ENCODE results near the gene KRT17.
"Not testable (repeated sequence)": the region's sequence is repeated elsewhere in the genome, so short reads cannot be mapped to it uniquely, and the experiment has no call there.

KRT17 gene

DNA sequence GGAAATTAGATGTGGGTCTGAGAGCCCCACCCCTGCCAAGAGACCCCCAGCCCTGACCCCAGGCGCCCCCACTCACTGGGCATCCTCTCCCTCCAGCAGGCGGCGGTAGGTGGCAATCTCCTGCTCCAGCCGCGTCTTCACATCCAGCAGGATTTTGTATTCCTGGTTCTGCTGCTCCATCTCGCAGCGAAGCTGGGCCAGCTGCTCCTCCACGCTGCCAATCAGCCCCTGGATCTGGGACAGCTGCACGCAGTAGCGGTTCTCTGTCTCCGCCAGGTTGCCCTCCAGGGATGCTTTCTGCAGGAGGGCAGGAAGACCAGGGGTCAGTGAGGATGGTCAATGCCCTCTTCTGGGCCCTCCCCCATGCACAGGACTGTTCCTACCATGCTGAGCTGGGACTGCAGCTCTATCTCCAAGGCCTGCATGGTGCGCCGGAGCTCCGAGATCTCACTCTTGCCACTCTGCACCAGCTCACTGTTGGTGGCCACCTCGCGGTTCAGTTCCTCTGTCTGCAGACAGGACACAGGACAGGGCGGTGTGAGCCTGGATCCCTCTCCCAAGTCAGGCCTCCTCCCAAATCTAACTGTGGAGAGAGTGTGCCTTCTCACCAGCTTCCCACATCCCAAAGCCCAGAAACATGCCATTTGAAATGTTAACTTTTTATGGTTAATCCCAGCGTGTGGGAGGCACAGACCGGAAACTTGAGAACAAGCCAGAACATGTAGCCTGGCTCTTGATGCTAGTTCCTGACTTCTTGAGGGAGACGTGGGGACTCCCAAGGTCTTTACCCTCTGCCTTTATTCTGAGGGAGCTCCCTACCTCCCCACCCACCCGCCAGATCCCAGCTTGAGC lies 3.6 kb downstream of the KRT17 start:
- Mint-ChIP-seq H3K27ac (no peak overlapping the region), H3K36me3 (ENCODE audit: low read depth) (no peaks in the 10 kb centered on the region), H3K4me1 (ENCODE audit: low read depth) (no peaks in the 10 kb centered on the region), H3K4me3 (no peak overlapping the region), H3K9me3 (no peaks in the 10 kb centered on the region), H3K27me3 (ENCODE audit: low read depth) (no peaks in the 10 kb centered on the region)

DNA sequence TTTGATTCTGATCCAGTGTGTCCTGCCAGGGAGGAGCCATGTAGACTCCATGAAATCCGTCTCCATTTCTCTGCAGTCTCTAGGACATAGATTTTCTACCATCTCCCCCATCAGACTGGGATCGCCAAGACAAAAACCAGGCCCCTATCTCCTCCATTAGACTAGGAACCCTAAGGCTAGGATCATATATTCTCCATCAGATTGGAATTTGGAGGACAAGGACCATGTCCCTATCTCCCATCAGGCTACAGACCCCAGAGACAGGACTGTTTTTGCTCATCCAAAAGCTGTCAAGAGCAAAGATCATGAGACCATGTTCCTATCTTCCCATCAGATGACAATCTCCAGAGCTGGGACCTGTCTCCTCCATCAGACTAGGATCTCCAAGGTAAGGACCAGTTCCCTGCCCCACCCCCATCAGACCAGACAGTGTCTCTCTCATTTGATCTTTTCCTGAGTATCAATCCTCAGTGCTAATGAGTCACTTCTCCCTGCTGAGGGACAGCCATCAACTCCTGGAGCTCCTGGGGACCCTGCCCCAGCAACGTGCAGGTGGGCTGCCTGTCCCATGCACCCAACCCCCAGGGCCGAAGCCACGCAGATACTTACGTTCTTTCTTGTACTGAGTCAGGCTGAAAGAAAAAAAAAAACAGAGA lies 4.3 kb downstream of the KRT17 start:
- not testable (repeated sequence) for H3K36me3 Mint-ChIP-seq (ENCODE audit: low read depth); H3K4me1 Mint-ChIP-seq (ENCODE audit: low read depth); H3K27me3 Mint-ChIP-seq (ENCODE audit: low read depth)

DNA sequence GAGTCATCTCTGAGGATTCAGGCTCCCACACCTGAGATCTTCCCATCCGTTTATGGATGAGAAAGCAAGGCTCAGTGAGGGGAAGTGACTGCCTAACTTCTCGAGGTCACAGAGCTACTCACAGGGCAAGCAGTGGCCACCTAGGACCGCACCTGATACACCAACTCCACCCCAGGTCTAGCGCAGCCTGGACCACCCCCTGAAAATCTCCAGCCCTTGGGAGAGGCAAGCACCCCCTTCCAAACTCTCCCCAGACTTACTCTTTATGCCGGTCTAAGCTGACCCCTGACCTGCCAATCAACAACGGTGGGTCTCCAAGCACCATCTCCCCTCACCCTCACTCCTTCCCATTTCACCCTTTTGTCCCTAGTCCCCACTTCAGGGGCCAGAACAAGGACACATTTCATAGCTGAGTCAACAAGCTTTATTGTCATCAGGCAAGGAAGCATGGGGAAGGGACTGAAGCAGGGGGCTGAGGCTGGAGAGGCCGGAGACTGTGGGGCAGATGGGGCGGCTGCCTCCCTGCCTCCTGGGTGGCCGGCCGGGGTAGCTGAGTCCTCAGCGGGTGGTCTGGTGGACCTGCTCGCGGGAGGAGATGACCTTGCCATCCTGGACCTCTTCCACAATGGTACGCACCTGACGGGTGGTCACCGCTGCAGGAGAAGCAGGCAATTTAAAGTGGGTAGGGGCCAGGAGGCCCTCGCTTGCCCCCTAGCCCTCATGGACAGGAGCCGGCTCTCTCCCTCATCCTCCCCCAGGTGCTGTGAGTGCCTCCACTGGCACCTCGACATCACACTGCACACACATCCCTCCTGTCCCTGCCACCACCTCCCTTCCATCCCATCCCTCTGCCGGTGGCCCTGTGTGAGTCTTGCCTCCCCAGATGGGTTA lies 5.1 kb downstream of the KRT17 start:
- Mint-ChIP-seq H3K4me3 (no peak overlapping the region), H3K27me3 (ENCODE audit: low read depth) (no peaks in the 10 kb centered on the region), H3K27ac (no peak overlapping the region), H3K36me3 (ENCODE audit: low read depth) (no peaks in the 10 kb centered on the region), H3K4me1 (ENCODE audit: low read depth) (no peaks in the 10 kb centered on the region), H3K9me3 (no peaks in the 10 kb centered on the region)

More for the DNA sequence above, 4.3 kb downstream of the KRT17 start:
- not testable (repeated sequence) for H3K9me3 Mint-ChIP-seq, H3K27ac Mint-ChIP-seq, H3K4me3 Mint-ChIP-seq

DNA sequence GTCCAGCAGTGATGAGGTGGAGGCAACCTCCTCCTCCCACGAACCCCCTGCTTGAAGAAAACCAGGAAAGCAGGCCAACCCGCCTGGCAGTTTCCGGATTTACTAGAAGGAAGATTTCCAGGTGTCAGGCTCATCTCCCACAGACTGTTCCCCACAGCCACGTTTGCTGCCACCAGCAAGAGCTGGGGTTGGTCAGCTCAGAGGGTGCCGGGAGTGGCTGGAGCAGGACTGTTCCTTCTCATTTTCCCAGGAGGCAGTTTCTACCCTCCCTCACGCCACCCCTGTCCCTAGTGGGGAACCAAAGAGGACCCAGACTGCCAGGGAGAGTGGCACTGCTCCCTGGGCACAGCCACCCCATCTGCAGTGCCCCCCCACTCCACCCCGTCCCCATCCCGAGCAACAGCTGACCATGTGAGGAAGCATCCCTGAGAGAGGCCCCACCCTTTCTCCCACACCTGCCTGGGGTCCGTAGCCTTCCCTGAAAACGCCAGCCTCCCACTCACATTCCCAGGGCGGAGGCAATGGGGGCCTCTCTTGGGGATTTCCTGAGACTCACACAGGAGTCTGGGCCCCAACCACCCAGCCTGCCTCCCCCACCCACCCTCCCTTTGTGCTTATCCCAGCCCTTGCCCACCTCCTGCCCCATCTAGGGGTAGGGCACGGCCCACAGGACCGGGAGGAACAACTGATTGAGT lies 5.9 kb downstream of the KRT17 start:
- H3K4me3 Mint-ChIP-seq: no peak overlapping the region
- H3K4me1 Mint-ChIP-seq (ENCODE audit: low read depth): no peaks in the 10 kb centered on the region
- H3K27me3 Mint-ChIP-seq (ENCODE audit: low read depth): no peaks in the 10 kb centered on the region
- H3K27ac Mint-ChIP-seq: no peak overlapping the region
- H3K9me3 Mint-ChIP-seq: no peaks in the 10 kb centered on the region
- H3K36me3 Mint-ChIP-seq (ENCODE audit: low read depth): no peaks in the 10 kb centered on the region

DNA sequence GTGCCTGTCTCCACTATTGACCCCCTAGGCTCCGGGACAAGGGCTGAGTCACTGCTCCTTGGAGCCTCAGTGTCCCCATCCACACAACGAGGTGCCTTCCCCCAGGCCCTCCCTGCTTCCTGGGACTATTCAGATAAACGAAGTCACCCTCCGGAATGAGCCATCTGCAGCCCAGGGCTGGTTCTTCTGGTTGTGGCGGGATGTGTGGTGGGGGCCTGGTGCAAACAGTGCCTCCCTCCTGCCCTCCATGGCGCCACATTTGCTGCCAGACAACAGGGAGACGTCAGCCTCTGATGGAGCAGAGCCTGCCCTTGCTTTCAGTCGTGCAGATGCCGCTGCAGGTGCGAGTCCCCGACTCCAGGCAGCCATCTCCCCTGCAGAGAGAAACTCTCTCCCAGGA lies 6.7 kb downstream of the KRT17 start:
- no peak overlapping the region for H3K27ac Mint-ChIP-seq
- no peaks in the 10 kb centered on the region for H3K27me3 Mint-ChIP-seq (ENCODE audit: low read depth)
- no peaks in the 10 kb centered on the region for H3K4me1 Mint-ChIP-seq (ENCODE audit: low read depth)
- no peak overlapping the region for H3K4me3 Mint-ChIP-seq
- no peaks in the 10 kb centered on the region for H3K9me3 Mint-ChIP-seq
- no peaks in the 10 kb centered on the region for H3K36me3 Mint-ChIP-seq (ENCODE audit: low read depth)

DNA sequence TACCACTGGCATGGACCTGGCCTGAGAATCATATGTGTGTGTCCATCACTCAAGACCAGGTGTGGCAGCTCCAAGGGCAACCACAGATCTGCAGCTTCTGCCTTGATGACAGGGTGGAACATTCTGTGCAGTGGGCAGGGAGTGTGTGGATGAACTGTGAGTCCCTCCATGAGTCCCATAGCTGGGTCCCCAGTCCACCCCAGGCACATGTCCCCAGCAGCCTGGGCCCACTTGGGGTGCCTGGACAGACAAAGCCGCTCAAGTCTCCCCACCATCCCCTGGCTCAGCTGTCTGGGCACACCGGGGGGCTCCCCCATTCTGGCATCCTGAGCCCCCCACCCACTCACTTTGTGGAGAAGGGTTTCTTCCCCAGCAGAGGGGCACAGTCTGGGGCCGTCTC lies 7.2 kb downstream of the KRT17 start:
- Mint-ChIP-seq H3K27ac (no peak overlapping the region), H3K4me3 (no peak overlapping the region), H3K4me1 (ENCODE audit: low read depth) (no peaks in the 10 kb centered on the region), H3K36me3 (ENCODE audit: low read depth) (no peaks in the 10 kb centered on the region), H3K9me3 (no peaks in the 10 kb centered on the region), H3K27me3 (ENCODE audit: low read depth) (no peaks in the 10 kb centered on the region)

DNA sequence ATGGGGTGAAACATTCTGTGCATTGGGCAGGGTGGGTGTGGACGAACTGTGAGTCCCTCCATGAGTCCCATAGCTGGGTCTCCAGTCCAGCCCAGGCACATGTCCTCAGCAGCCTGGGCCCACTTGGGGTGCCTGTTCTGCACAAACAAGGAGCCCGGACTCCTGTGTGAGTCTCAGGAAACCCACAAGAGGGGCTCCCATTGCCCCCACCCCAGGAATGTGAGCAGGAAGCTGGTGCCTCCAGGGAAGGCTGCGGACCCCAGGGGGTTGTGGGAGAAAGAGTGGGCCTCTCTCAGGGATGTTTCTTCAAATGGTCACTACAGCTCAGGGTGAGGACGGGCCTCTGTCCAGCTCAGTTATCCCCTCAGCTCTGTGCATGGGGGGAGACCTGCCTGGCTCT lies 7.9 kb downstream of the KRT17 start:
- not testable (repeated sequence) for H3K27me3 Mint-ChIP-seq (ENCODE audit: low read depth); H3K36me3 Mint-ChIP-seq (ENCODE audit: low read depth); H3K4me1 Mint-ChIP-seq (ENCODE audit: low read depth); H3K9me3 Mint-ChIP-seq; H3K4me3 Mint-ChIP-seq; H3K27ac Mint-ChIP-seq

DNA sequence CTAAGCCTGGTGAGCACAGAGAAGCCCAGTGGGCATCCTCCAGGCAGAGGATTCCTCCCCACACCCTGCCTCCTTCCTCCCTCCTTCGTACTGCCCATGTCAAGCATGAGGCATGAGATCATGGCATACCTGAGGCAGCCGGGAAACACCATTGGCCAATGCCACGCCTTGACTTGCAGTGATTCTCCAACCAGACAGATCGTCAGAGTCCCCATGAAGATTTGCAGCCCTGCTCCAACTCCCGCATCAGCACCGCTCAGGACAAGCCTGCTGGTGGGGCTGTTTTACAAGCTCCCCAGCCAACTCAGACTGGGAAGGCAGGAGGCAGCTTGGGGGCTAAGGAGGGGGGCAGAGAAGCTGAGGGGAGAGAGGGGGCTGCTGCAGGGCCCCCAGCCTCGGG lies 8.9 kb downstream of the KRT17 start:
- no peaks in the 10 kb centered on the region for H3K27me3 Mint-ChIP-seq (ENCODE audit: low read depth)
- no peaks in the 10 kb centered on the region for H3K36me3 Mint-ChIP-seq (ENCODE audit: low read depth)
- H3K4me3 Mint-ChIP-seq: no peak overlapping the region
- H3K27ac Mint-ChIP-seq: no peak overlapping the region
- no peaks in the 10 kb centered on the region for H3K9me3 Mint-ChIP-seq
- no peaks in the 10 kb centered on the region for H3K4me1 Mint-ChIP-seq (ENCODE audit: low read depth)

DNA sequence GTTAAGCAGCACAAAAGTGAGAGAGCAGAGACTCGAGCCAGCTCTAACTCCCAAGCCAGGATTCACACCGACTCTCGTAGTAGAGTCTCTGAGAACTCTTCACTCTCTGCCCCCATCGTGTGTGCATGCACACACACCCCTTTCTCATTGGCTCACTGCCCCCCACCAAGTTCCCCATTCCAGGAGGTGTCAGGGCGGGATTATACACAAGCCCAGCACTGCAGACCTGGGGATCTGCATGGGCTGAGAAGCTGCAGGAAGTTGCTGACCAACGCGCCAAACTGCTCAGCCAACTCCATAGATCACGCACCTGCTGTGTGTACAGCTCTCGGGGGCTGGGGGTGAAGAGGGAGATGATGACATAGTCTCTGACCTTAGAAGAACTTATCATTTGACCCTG lies 9.6 kb downstream of the KRT17 start:
- not testable (repeated sequence) for H3K27ac Mint-ChIP-seq; H3K9me3 Mint-ChIP-seq; H3K36me3 Mint-ChIP-seq (ENCODE audit: low read depth); H3K4me1 Mint-ChIP-seq (ENCODE audit: low read depth); H3K4me3 Mint-ChIP-seq; H3K27me3 Mint-ChIP-seq (ENCODE audit: low read depth)

DNA sequence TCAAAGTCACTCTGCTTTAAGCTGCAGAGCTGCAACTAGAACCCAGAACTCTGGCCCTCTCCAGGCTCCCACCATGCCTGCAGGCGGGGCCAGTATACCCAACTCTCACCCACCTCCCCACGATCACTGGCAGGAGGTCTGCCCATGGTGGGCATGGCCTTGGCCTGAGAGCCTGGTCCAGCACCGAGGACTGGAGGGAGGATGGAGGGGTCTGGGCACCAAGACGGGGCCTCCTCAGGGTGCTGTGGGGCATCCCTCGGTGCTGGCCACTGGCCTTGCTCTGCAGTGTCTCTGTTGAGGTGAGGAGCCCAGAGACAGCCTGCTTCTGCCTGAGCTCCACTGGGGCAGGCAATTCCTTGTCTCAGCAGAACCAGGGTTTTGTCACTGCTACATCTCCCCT lies 10.3 kb downstream of the KRT17 start:
- peaks cover 6% of the 10 kb centered on the region for H3K27me3 Mint-ChIP-seq (ENCODE audit: low read depth)
- no peaks in the 10 kb centered on the region for H3K4me1 Mint-ChIP-seq (ENCODE audit: low read depth)
- H3K4me3 Mint-ChIP-seq: no peak overlapping the region
- H3K9me3 Mint-ChIP-seq: no peaks in the 10 kb centered on the region
- no peak overlapping the region for H3K27ac Mint-ChIP-seq
- H3K36me3 Mint-ChIP-seq (ENCODE audit: low read depth): no peaks in the 10 kb centered on the region

DNA sequence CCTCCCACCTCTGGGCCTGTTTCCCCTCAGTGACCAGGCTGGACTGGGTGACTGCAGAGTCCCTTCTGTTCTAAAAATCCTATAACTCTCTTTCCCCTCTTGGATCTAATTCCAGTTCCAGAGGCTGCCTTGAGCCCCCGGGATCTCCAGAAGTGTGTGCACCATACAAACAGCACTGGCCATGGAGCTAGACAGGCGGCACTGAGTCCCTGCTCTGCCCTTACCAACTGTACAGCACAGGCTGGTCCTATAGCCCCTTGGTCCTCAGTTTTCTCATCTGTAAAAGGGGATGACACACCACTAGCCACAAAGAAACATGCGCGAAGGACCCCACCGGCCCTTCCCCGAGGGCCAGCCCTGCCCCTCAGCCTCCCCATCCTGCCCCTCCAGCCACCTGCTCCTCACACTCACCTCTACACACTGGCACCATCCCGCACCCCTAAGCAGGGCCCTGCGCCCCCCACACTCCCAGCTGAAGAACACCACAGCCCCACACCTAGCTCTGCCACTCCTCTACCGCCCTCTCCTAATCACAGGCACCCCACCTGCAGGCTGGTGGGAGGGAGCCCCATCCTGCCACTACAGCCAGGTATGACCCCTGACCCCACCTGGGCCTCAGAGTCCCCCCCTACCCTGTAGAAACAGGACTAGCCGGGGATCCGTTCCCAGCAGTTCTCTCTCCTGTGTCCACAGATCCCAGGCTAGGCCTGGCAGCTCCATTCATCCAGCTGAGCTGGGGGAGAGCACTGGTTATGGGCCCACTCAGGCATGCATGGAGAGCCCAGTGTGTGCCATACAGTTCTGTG lies 10.9 kb downstream of the KRT17 start:
- Mint-ChIP-seq H3K27me3 (ENCODE audit: low read depth) (peaks cover 6% of the 10 kb centered on the region), H3K4me1 (ENCODE audit: low read depth) (no peaks in the 10 kb centered on the region), H3K36me3 (ENCODE audit: low read depth) (no peaks in the 10 kb centered on the region), H3K27ac (no peak overlapping the region), H3K4me3 (no peak overlapping the region), H3K9me3 (no peaks in the 10 kb centered on the region)

DNA sequence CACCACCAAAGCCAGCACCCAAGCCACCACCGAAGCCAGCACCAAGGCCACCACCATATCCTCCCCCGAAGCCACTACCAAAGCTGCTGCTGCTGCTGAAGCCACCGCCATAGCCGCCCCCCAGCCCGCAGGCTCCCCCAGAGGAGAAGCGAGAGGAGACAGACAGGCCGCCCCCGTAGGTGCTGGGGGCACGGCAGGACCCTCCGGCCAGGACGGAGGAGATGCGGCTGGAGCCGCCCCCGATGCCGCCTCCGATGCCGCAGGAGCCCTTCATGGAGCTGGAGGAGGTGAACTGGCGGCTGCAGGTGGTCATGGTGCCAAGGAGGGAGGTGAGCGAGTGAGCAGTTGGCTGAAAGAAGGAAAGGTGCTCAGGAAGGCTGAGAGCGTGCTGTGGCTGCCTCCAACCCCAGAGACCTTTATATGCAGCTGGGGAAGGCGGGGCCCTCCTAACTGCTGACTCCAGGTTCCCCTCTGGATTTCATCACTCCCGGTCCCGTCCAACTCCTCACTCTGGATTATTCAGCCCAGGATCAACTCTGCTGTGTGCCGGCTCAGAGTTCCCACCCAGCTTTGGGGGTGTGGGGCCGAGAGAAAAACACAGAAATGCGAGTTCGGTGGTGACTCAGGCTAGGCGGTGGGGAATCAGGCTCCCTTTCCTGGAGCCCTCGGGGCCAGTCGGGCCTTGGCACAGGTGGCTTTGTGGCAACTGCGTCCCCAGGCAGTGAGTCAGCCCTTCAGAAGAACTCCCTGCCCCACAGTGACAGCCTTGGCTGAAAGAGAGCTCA lies 11.8 kb downstream of the KRT17 start, which contains the start of gene KRT16:
KRT16 (minus strand) TSS at position 392 of the 785 bp plus-strand sequence; CDS start at position 313, 79 bp downstream.
- not testable (repeated sequence) for H3K27ac Mint-ChIP-seq; H3K36me3 Mint-ChIP-seq (ENCODE audit: low read depth); H3K4me1 Mint-ChIP-seq (ENCODE audit: low read depth); H3K9me3 Mint-ChIP-seq; H3K27me3 Mint-ChIP-seq (ENCODE audit: low read depth); H3K4me3 Mint-ChIP-seq

DNA sequence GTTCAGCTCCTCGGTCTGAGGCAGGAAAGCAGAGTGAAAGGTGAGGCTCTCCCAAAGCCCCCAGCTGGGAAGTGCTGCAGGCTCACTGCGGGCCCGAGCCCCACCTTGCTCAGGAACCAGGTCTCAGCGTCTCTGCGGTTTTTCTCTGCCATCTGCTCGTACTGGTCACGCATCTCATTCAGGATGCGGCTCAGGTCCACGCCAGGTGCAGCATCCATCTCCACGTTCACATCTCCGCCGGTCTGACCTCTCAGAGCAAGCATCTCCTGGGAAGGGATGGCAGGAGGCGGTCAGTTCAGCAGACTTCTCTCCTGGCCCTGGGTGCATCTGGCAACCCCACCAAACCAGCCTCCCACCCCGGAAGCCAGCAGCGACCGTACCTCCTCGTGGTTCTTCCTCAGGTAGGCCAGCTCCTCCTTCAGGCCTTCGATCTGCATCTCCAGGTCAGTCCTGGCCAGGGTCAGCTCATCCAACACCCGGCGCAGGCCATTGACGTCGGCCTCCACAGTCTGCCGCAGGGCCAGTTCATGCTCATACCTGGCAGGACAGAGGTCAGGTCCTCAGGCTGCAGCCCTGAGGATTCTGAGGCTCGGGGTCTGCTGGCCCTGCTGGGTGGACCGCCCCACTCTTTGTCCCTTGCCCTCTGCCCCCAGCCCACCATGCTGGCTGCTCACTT lies 13.3 kb downstream of the KRT17 start:
- H3K4me3 Mint-ChIP-seq: no peak overlapping the region
- H3K4me1 Mint-ChIP-seq (ENCODE audit: low read depth): no peaks in the 10 kb centered on the region
- H3K9me3 Mint-ChIP-seq: peaks cover 14% of the 10 kb centered on the region
- H3K27me3 Mint-ChIP-seq (ENCODE audit: low read depth): peaks cover 10% of the 10 kb centered on the region
- peaks cover 4% of the 10 kb centered on the region for H3K36me3 Mint-ChIP-seq (ENCODE audit: low read depth)
- H3K27ac Mint-ChIP-seq: no peak overlapping the region
